Stimulated activated CD4-positive, alpha-beta T cell treated with anti-CD3 and anti-CD28 coated beads, Interleukin-1b, Interleukin-23, amount 100 ng/mL, for 48 hours (primary cell): ENCODE results near the gene PIKFYVE.
"Not testable (repeated sequence)": the region's sequence is repeated elsewhere in the genome, so short reads cannot be mapped to it uniquely, and the experiment has no call there.

Experiments
- DNase-seq: peaks from one replicate; pipeline ENCODE4 v3.0.0-alpha.2; 2020

The PIKFYVE gene

GRCh38 chr2:208366215-208367127 lies 100.4 kb downstream of the PIKFYVE start:
- DNase-seq, result no peak

GRCh38 chr2:208369091-208369490 lies 103.0 kb downstream of the PIKFYVE start:
- DNase-seq, result no peak

GRCh38 chr2:208370881-208371633 lies 105.0 kb downstream of the PIKFYVE start:
- no peak for DNase-seq

- DNase-seq, result no peak
These were observed 105.5 kb downstream of the PIKFYVE start for GRCh38 chr2:208371634-208371935.

- DNase-seq, result no peak
These were observed 107.5 kb downstream of the PIKFYVE start for GRCh38 chr2:208373460-208374089.

GRCh38 chr2:208375491-208376068 lies 109.5 kb downstream of the PIKFYVE start:
- no peak for DNase-seq

- DNase-seq, result not testable (repeated sequence)
These were observed 111.3 kb downstream of the PIKFYVE start for GRCh38 chr2:208377344-208377860.

- DNase-seq, result no peak
These were observed 113.1 kb downstream of the PIKFYVE start for GRCh38 chr2:208379192-208379591.

- no peak for DNase-seq
These were observed 118.6 kb downstream of the PIKFYVE start for GRCh38 chr2:208384637-208385036.

GRCh38 chr2:208386541-208386940 lies 120.5 kb downstream of the PIKFYVE start:
- DNase-seq, result no peak

GRCh38 chr2:208389940-208390339 lies 123.9 kb downstream of the PIKFYVE start:
- DNase-seq, result no peak

GRCh38 chr2:208392300-208392699 lies 126.2 kb downstream of the PIKFYVE start:
- no peak for DNase-seq

- DNase-seq, result not testable (repeated sequence)
These were observed 130.7 kb downstream of the PIKFYVE start for GRCh38 chr2:208396796-208397195.

- DNase-seq, result no peak
These were observed 133.1 kb downstream of the PIKFYVE start for GRCh38 chr2:208399201-208399600.

GRCh38 chr2:208406474-208407451 lies 140.7 kb downstream of the PIKFYVE start, which contains the start of gene PTH2R:
TSS of gene PTH2R (plus strand) at chr2:208406792. CDS start at chr2:208407044, 252 bp downstream.
- no peak for DNase-seq

GRCh38 chr2:208407667-208408066 lies 141.6 kb downstream of the PIKFYVE start:
- DNase-seq, result no peak
